Liver (tissue), 9 donors: ENCODE measurements around the gene SLC35C1. TPM values are rescaled to one million over a fixed set of nuclear protein-coding genes. Genes with fewer than 3 reads are reported as not detected.

ENCODE experiments used
- DNase-seq: peaks from one replicate; pipeline ENCODE4 v3.0.0-alpha.2; 2017; ENCODE audit warnings: low spot score
- H3K27ac ChIP-seq, 2 donors: one replicate each; pipeline ENCODE4 v1.7.0; 2013; ENCODE audit warnings: inconsistent platforms in 2 of 2, low read length in 2 of 2, control low read depth in 1 of 2, low read depth in 1 of 2, mild to moderate bottlenecking in 1 of 2
- H3K27me3 ChIP-seq, 4 donors: one replicate each; pipeline versions ENCODE4 v1.6.1 to v1.7.0; 2013; ENCODE audit warnings: low read length in 3 of 4, inconsistent platforms in 1 of 4, mild to moderate bottlenecking in 1 of 4, moderate library complexity in 1 of 4; ENCODE audit not compliant: control insufficient read depth in 4 of 4, insufficient read depth in 4 of 4
- H3K36me3 ChIP-seq, 4 donors: one replicate each; pipeline versions ENCODE4 v1.6.1 to v1.7.0; 2013; ENCODE audit warnings: low read length in 3 of 4, mild to moderate bottlenecking in 3 of 4, low read depth in 1 of 4, moderate library complexity in 1 of 4; ENCODE audit not compliant: control insufficient read depth in 4 of 4, insufficient read depth in 3 of 4
- H3K4me1 ChIP-seq, 4 donors: one replicate each; pipeline versions ENCODE4 v1.6.1 to v1.7.0; 2013; ENCODE audit warnings: low read length in 3 of 4, mild to moderate bottlenecking in 3 of 4, moderate library complexity in 1 of 4; ENCODE audit not compliant: control insufficient read depth in 4 of 4, insufficient read depth in 4 of 4
- H3K4me3 ChIP-seq, 3 donors: one replicate each; pipeline versions ENCODE4 v1.6.1 to v1.7.0; 2013; ENCODE audit warnings: low read length in 3 of 3, control low read depth in 1 of 3, low read depth in 1 of 3, mild to moderate bottlenecking in 1 of 3
- H3K9ac ChIP-seq, 2 donors: one replicate each; pipeline ENCODE4 v1.7.0; 2013; ENCODE audit warnings: low read length in 2 of 2, mild to moderate bottlenecking in 2 of 2, moderate library complexity in 2 of 2, control low read depth in 1 of 2, low read depth in 1 of 2
- H3K9me3 ChIP-seq, 4 donors: one replicate each; pipeline versions ENCODE4 v1.6.1 to v1.7.0; 2013; ENCODE audit warnings: low read length in 3 of 4; ENCODE audit not compliant: control insufficient read depth in 4 of 4
- ATF3 ChIP-seq: IDR thresholded peaks from 2 replicates; pipeline ENCODE4 v1.6.1; 2016; ENCODE audit warnings: antibody characterized with exemption
- CTCF ChIP-seq: fragments of 150-350 bp; IDR thresholded peaks from 2 replicates; pipeline ENCODE4 v1.5.1; 2017; ENCODE audit warnings: improper control_type of control experiment, low read depth, low read length; ENCODE audit not compliant: missing input control
- EGR1 ChIP-seq, 2 donors: IDR thresholded peaks; 2 replicates each; pipeline ENCODE4 v1.6.1; 2016 to 2018; ENCODE audit warnings: antibody characterized with exemption in 2 of 2, low read depth in 2 of 2
- FOXA2 ChIP-seq: IDR thresholded peaks from 2 replicates; pipeline ENCODE4 v1.6.1; 2016; ENCODE audit warnings: antibody characterized with exemption
- GABPA ChIP-seq, 2 donors: IDR thresholded peaks in 1 of 2; conservative IDR thresholded peaks in 1 of 2; 2 replicates each; pipeline ENCODE4 v1.6.1; 2016; ENCODE audit warnings: antibody characterized with exemption in 2 of 2, mild to moderate bottlenecking in 1 of 2, moderate library complexity in 1 of 2
- HNF4A ChIP-seq, 2 donors: conservative IDR thresholded peaks; 2 replicates each; pipeline ENCODE4 v1.6.1; 2016; ENCODE audit warnings: antibody characterized with exemption in 2 of 2, mild to moderate bottlenecking in 2 of 2
- HNF4G ChIP-seq: IDR thresholded peaks from 2 replicates; pipeline ENCODE4 v1.6.1; 2016; ENCODE audit warnings: antibody characterized with exemption
- JUND ChIP-seq, 2 donors: IDR thresholded peaks; 2 replicates each; pipeline ENCODE4 v1.6.1; 2016; ENCODE audit warnings: antibody characterized with exemption in 2 of 2
- MAX ChIP-seq: IDR thresholded peaks from 2 replicates; pipeline ENCODE4 v1.6.1; 2016; ENCODE audit warnings: antibody characterized with exemption
- NR2F2 ChIP-seq: IDR thresholded peaks from 2 replicates; pipeline ENCODE4 v1.6.1; 2016; ENCODE audit warnings: antibody characterized with exemption
- REST ChIP-seq: IDR thresholded peaks from 2 replicates; pipeline ENCODE4 v1.6.1; 2016; ENCODE audit warnings: antibody characterized with exemption, mild to moderate bottlenecking
- RXRA ChIP-seq, 2 donors: IDR thresholded peaks; 2 replicates each; pipeline ENCODE4 v1.6.1; 2017 to 2018; ENCODE audit warnings: antibody characterized with exemption in 2 of 2, mild to moderate bottlenecking in 1 of 2
- TAF1 ChIP-seq: conservative IDR thresholded peaks from 2 replicates; pipeline ENCODE4 v1.6.1; 2016; ENCODE audit warnings: antibody characterized with exemption, mild to moderate bottlenecking
- YY1 ChIP-seq: IDR thresholded peaks from 2 replicates; pipeline ENCODE4 v1.6.1; 2016; ENCODE audit warnings: antibody characterized with exemption, mild to moderate bottlenecking
- ZBTB33 ChIP-seq: IDR thresholded peaks from 2 replicates; pipeline ENCODE4 v1.6.1; 2016; ENCODE audit warnings: antibody characterized with exemption
- WGBS: extraction: QIAGEN DNeasy Blood & Tissue Kit; methylation state at CpG from one replicate; pipeline ENCODE4 v1.1.7; 2013; 5-methylcytosine and 5-hydroxymethylcytosine counted together
- polyA plus RNA-seq, 2 donors: library from polyadenylated mRNA; stranded (reverse) in 1 of 2; unstranded in 1 of 2; fragments of 200-250 nt in 1 of 2; fragments of >200 nt in 1 of 2; fragmentation: Nextera tagmentation in 1 of 2; extraction: Ambion mirVana in 1 of 2; gene quantifications; one replicate each; pipeline versions ENCODE4 v1.2.1 to v1.2.3, GENCODE V29; 2013 to 2015
- total RNA-seq, 2 donors: library from RNA; depleted of rRNA; stranded (reverse); fragments of >200 nt; gene quantifications; one replicate each; pipeline ENCODE4 v1.2.3, GENCODE V29; 2014
- donor health status: healthy.
- donor health status: healthy.
- donor health status: healthy.
- donor health status: healthy.
- donor health status: healthy.

SLC35C1 gene
- total and polyA plus RNA-seq, 4 donors = 2.5 to 82.0 (median 46.1) TPM

GRCh38 chr11:45765107-45765668 lies 39.8 kb upstream of the SLC35C1 start (continued):
- no peak for TF ChIP-seq CTCF
- TF ChIP-seq ATF3 = no peak
- TF ChIP-seq HNF4A (conservative IDR thresholded peaks at IDR 0.05) = no peak
- no peak for TF ChIP-seq EGR1 (IDR thresholded peaks at IDR 0.05; ENCODE audit: low read depth in 2 of 2)
- no peak for TF ChIP-seq FOXA2

GRCh38 chr11:45765836-45766235 lies 39.1 kb upstream of the SLC35C1 start:
- no peak overlapping the region for H3K4me3 ChIP-seq
- no peak for DNase-seq
- no peak for TF ChIP-seq RXRA (IDR thresholded peaks at IDR 0.05)
- no peak for TF ChIP-seq FOXA2
- H3K4me1 ChIP-seq = peaks cover 0 to 1% (median under 1%) of the 10 kb centered on the region in 4 donors
- no peaks in the 10 kb centered on the region for H3K36me3 ChIP-seq
- no peaks in the 10 kb centered on the region for H3K9me3 ChIP-seq
- 70% methylated on average over 4 of the region's 4 CpGs for WGBS
- no peak overlapping the region for H3K9ac ChIP-seq
- H3K27ac ChIP-seq = no peak overlapping the region
- H3K27me3 ChIP-seq = no peaks in the 10 kb centered on the region

GRCh38 chr11:45766469-45766868 lies 38.5 kb upstream of the SLC35C1 start:
- DNase-seq = no peak
- WGBS = 64% methylated on average over 7 of the region's 7 CpGs
- TF ChIP-seq FOXA2 (no peak), RXRA (IDR thresholded peaks at IDR 0.05) (no peak), HNF4G (no peak), JUND (IDR thresholded peaks at IDR 0.05) (no peak), TAF1 (no peak), MAX (no peak), EGR1 (IDR thresholded peaks at IDR 0.05; ENCODE audit: low read depth in 2 of 2) (no peak), ZBTB33 (no peak), ATF3 (no peak), GABPA (IDR thresholded peaks at IDR 0.05 in 1 of 2, conservative IDR thresholded peaks at IDR 0.05 in 1 of 2) (no peak), CTCF (no peak), REST (no peak), NR2F2 (no peak), YY1 (no peak), HNF4A (conservative IDR thresholded peaks at IDR 0.05) (no peak)
- H3K9me3 ChIP-seq = no peaks in the 10 kb centered on the region
- H3K9ac ChIP-seq = no peak overlapping the region
- no peak overlapping the region for H3K4me3 ChIP-seq
- peaks cover 0 to 5% (median 3%) of the 10 kb centered on the region in 4 donors for H3K4me1 ChIP-seq
- no peaks in the 10 kb centered on the region for H3K36me3 ChIP-seq
- H3K27ac ChIP-seq = no peak overlapping the region
- no peaks in the 10 kb centered on the region for H3K27me3 ChIP-seq
